HG02623 (cell line): ENCODE measurements around the gene HASPIN.

Experiments
- ATAC-seq: cut with Tn5 transposase; IDR thresholded peaks from one replicate; pipeline ENCODE4 v1.9.1; 2021; ENCODE audit warnings: moderate library complexity; ENCODE audit not compliant: unreplicated experiment

HASPIN gene

DNA sequence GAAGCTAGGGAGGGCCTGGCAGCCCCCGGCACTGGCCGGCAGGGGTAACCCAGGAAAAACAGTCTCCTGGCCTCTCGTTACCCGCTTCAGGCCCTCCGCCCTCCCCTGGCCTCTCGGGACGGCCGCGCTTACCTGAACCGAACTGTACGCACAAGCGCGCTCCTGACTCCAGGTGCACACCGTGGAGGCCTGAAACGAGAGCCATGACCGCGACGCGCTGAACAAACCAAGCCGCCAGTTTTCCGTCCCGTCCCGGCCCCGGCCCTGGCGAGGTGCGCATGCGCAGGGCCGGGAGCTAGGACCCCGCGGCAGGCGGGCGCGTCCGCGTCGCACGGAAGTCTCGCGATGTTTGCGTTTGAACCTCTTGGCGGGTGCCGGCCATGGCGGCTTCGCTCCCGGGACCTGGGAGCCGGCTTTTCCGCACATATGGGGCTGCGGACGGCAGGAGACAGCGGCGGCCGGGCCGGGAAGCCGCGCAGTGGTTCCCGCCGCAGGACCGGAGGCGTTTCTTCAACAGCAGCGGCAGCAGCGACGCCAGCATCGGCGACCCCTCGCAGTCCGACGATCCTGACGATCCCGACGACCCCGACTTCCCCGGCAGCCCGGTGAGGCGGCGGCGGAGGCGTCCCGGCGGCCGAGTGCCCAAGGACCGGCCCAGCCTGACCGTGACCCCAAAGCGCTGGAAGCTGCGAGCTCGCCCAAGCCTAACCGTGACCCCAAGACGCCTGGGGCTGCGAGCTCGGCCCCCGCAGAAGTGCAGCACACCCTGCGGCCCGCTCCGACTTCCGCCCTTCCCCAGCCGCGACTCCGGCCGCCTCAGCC is at the start of gene HASPIN:
Gene HASPIN, plus strand, starts transcription at position 348 of the 822 bp plus-strand sequence. Its CDS starts 33 bp downstream, at position 381.
- ATAC-seq = peak; percentile 74

DNA sequence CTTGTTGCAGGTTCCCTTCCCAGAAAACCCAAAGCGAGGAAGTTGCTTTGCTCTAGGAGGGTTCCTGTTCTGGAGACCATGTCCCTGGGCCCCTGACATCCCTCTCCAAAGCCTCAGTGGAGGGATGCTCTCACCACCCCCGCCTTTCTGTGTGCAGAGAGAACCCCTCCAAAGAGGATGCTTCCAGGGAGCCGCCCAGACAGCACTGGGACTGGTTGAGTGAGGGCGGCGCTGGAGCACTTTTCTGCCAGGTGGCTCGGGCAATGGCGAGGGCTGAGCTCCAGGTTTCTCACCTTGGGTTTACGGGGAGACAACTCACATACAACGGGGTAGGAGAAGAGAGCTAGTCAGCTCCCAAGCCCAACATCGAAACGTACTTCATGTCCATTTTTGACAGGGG is 47.8 kb upstream of the HASPIN start:
- ATAC-seq = no peak

- ATAC-seq = no peak
These were observed 45.4 kb upstream of the HASPIN start for GRCh38 chr17:3678095-3678820.

GRCh38 chr17:3678821-3679530 is 44.7 kb upstream of the HASPIN start:
- ATAC-seq = no peak

DNA sequence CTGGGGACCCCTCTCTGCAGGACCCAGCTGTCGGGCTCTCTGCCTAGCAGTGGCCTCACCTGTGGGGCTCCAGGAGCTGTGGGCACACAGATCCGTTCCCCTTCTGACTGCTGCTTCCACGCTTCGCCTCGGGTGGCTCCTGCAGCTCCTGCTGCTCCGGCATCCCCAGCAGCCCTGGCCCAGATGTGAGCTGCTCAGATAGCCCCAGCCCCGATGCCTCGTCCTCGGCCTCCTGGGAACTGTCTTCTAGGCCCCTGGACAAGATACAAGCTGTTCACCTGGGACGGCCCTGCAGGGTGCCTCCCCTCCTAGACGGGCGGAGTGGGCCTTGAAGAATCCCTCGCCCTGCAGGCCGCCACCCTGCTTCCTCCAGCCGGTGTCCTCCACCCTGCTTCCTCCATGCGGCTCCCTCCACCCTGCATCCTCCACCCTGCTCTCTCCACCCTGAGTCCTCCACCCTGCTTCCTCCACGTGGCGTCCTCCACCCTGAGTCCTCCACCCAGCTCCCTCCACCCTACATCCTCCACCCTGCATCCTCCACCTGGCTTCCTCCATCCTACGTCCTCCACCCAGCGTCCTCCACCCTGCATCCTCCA is 44.1 kb upstream of the HASPIN start:
- no peak for ATAC-seq

- ATAC-seq = no peak
These were observed 42.6 kb upstream of the HASPIN start for GRCh38 chr17:3681057-3681456.

DNA sequence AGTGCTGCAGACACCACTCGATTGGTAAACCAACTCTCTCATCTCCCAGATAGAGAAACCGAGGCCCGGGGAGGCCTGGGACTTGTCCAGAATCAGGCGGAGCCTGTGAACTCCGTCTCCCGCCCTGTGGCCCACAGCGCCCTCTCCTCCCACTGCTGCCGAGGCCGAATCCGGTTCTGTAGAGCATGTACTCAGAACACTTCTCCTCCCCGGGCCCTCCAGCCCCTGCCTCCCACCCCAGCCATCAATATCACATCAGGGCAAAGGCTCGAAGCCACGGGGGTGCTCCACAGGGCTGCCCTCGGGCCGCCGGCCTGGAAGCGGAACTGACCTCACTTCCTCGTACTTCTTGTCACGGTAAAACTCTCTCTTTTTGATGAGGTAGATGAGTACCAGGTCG is 42.1 kb upstream of the HASPIN start:
- ATAC-seq = no peak

DNA sequence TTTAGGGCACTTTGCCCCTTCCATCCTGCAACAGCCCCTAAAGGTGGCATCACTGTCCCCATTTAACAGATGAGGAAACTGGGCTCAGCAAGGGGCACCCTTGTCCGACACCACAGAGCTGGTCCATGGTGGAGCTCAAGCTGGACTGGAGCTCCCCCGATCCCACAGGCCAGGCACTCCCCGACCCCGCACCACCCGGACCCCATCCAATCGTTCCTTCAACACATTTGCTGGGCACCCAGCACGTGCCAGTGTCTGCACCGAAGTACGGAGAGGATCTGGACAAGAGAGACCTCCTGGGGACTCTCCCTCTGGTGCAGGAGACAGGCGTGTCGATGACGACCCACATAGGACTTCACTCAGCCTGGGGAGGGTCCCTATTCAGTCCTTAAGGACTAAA is 41.7 kb upstream of the HASPIN start:
- ATAC-seq = no peak

- peak; percentile 53 for ATAC-seq
These were observed 40.6 kb upstream of the HASPIN start for GRCh38 chr17:3683054-3683511.

DNA sequence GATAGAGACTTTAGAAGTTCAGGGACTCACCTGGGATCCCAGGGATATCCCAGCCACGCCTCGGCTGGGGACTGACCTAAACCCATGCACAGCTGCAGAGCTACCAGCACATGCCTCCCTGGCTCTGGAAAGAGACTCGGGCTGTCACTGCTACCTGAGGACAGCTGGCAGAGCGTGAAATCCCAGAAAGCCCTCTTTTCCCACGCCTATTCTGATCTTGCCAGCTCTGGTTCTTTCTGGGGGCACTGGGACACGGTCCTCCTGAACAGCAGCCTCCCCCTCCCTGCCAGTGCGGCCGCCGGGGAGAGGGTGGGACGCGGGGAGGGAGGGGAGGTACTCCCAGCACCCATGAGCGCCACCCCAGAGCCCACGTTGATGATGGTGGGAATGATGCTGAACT is 38.5 kb upstream of the HASPIN start:
- no peak for ATAC-seq

- ATAC-seq = no peak
These were observed 35.6 kb upstream of the HASPIN start for GRCh38 chr17:3688027-3688553.

DNA sequence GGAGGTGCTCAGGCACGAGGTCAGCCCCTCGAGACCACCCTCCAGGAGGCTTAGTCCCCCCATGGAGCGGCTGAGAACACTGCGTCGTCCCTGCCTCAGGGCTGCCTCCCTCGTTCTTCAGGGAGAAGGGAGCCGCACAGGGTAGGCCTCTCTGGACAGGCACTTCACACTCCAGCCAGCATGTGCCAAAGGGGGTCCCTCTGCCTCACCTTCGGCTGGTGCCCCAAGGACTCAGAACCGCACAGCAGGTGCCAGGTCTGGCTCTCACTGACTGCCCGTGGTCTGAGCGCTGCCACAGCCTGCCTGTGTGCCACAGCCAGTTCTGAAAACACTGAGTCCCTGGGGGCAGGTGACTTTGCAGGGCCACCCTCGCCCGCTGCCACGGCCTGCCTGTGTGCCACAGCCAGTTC is 34.8 kb upstream of the HASPIN start:
- ATAC-seq = no peak

GRCh38 chr17:3689262-3690093 is 34.2 kb upstream of the HASPIN start:
- no peak for ATAC-seq

- ATAC-seq = no peak
These were observed 33.5 kb upstream of the HASPIN start for GRCh38 chr17:3690094-3690715.

- ATAC-seq = no peak
These were observed 32.1 kb upstream of the HASPIN start for GRCh38 chr17:3691617-3692067.

DNA sequence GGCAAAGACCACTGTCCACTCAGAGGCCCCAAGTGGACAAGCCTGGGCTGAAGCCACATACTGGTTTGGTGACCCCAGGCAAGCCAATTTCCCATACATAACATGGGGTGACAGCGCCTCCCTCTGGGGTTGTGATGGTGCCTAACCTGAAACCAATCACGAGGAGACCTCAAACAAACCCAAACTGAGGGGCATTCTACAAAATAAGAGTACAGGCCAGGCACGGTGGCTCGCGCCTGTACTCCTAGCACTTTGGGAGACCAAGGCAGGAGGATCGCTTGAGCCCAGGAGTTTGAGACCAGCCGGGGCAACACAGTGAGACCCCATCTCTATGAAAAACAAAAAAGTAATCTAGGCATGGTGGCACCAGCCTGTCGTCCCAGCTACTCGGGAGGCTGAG is 31.4 kb upstream of the HASPIN start:
- no peak for ATAC-seq

- no peak for ATAC-seq
These were observed 30.6 kb upstream of the HASPIN start for GRCh38 chr17:3693141-3693540.

- ATAC-seq = no peak
These were observed 29.9 kb upstream of the HASPIN start for GRCh38 chr17:3693829-3694231.

GRCh38 chr17:3695129-3695722 is 28.5 kb upstream of the HASPIN start:
- no peak for ATAC-seq
